Measurements from ENCODE around the gene CMC1.

Gene CMC1

DNA sequence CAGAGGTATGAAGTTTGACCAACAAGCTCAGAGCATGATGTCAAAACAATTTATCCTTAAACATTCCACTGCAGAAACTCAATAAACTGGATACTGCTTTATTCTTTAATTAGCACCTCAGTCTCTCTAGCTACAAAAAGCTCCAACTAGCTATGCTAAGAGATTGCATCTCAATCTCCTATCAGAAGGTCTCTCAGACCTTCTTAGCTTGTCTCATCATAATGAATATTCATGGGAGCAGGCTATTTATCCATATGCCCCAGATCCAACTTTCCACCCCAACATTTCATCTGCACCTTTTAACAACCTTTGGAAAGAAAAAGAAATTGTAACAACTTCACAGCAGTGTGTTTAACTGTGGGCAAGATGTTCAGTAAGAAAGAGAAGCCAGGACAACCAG lies 95.8 kb downstream of the CMC1 start:
- TF ChIP-seq, protein P1, sequence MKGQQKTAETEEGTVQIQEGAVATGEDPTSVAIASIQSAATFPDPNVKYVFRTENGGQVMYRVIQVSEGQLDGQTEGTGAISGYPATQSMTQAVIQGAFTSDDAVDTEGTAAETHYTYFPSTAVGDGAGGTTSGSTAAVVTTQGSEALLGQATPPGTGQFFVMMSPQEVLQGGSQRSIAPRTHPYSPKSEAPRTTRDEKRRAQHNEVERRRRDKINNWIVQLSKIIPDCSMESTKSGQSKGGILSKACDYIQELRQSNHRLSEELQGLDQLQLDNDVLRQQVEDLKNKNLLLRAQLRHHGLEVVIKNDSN (IDR thresholded peaks at IDR 0.05), result no peak
- no peak for TF ChIP-seq CEBPB (IDR thresholded peaks at IDR 0.05)

DNA sequence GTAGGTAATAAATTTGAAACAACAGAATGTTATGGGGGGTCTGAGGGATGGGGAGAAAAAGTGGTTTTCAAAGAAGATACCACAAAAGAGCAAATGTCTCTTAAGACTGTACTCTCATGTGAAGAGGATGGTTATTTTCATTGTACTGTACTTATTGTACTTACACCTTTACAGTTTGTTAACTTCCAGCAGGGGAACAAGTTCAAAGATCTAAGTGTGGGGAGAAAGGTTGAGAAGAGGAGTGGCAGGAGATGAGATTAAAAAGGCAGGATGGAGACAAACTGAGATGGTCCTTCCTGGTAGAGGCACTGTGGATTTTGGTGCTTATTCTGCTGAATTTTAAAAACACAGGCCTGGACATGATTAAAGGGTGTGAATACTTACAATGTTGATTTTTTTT lies 101.7 kb downstream of the CMC1 start:
- TF ChIP-seq TEAD4 (IDR thresholded peaks at IDR 0.05) (no peak), CREB1 (IDR thresholded peaks at IDR 0.05; ENCODE audit: low read depth) (no peak), EGR1 (IDR thresholded peaks at IDR 0.05) (no peak)

DNA sequence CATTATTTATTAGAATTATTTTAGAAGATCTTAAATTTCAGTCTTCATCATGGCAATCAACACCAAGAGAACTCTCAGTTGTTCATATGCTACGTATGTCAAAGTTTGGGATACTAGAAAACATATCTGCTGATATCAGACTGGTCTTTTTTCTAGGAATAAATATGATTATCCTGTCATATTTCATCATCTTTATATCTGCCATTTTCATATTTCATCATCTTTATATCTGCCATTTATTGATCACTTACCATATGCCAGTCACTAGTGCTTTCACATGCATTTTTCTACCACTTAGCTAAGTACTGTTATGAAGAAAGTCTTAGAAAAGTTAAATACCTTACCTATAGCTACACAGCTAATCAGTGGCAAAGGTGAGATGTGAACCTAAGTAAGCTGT lies 104.3 kb downstream of the CMC1 start:
- no peak for TF ChIP-seq CREB1 (IDR thresholded peaks at IDR 0.05; ENCODE audit: low read depth)
- no peak for TF ChIP-seq FOXM1 (IDR thresholded peaks at IDR 0.05; ENCODE audit: borderline replicate concordance, low read depth)
- TF ChIP-seq RAD21 (IDR thresholded peaks at IDR 0.05; ENCODE audit: low read depth), result no peak

DNA sequence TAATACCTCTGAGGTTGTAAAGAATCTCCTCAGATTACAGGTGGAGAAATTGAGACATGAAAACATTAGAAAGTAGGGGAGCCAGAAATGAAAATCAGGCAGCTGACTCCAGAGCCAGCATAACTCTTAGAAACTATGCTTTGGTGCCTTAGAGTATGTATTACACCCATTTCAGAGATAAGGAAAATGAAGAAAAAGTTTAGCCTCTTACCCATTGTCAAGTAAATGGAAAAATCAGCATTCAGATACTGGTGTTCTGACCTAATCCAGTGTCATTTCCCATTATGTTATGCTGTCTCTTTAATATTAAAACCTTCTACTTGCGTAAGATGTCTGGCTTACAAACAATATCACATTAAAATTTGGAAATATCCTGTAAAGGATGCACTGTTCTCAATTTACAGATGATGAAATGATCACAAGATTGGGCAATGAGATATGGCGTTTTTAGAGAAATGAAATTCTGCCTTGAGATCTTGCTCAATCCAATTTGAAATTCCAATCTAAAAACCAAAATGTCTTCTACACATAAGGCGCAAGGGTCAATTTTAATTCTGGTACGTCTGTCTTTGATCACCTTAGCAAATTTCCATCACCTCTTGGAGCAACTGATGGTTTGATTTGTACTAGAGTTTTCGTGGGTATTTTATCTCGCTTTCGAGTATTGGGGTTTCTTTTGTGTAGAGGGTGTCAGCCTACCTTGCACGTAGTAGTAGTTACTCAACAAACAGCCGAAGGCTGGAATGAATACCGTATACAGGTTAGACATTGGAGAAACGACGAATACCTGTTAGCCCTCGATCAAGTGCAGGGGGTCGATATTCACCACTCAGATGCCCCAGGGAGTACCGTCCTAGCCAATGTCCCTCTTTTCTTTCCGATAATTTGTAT lies 106.2 kb downstream of the CMC1 start:
- TF ChIP-seq EGR1 (IDR thresholded peaks at IDR 0.05), result no peak
- TF ChIP-seq TEAD4 (IDR thresholded peaks at IDR 0.05), result no peak
- TF ChIP-seq TCF12 (IDR thresholded peaks at IDR 0.05; ENCODE audit: low read depth), result no peak

DNA sequence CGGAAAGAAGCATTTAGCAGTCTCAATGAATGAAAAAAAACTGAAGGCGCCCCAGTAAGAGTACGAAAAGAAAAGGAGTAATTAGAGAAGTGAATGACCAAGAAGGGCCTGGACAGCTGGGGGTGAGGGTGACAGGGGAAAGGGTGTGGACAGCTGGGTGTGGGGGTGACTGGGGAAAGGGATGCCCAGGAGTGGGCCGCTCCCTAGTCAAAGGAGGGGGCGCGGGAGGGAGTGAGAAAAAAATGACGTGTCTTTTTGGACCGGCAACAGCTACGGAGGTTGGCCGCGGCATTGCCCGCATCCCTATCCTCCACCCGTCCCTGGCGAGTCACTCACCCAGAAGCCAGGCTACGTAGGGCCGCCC lies 106.8 kb downstream of the CMC1 start:
- TF ChIP-seq EP300 (IDR thresholded peaks at IDR 0.05; ENCODE audit: borderline replicate concordance) (no peak), EGR1 (IDR thresholded peaks at IDR 0.05) (no peak), CEBPB (IDR thresholded peaks at IDR 0.05) (no peak), FOXM1 (IDR thresholded peaks at IDR 0.05; ENCODE audit: borderline replicate concordance, low read depth) (no peak), ZBTB7A (IDR thresholded peaks at IDR 0.05; ENCODE audit: low read depth) (no peak)
- TF ChIP-seq, protein P2, sequence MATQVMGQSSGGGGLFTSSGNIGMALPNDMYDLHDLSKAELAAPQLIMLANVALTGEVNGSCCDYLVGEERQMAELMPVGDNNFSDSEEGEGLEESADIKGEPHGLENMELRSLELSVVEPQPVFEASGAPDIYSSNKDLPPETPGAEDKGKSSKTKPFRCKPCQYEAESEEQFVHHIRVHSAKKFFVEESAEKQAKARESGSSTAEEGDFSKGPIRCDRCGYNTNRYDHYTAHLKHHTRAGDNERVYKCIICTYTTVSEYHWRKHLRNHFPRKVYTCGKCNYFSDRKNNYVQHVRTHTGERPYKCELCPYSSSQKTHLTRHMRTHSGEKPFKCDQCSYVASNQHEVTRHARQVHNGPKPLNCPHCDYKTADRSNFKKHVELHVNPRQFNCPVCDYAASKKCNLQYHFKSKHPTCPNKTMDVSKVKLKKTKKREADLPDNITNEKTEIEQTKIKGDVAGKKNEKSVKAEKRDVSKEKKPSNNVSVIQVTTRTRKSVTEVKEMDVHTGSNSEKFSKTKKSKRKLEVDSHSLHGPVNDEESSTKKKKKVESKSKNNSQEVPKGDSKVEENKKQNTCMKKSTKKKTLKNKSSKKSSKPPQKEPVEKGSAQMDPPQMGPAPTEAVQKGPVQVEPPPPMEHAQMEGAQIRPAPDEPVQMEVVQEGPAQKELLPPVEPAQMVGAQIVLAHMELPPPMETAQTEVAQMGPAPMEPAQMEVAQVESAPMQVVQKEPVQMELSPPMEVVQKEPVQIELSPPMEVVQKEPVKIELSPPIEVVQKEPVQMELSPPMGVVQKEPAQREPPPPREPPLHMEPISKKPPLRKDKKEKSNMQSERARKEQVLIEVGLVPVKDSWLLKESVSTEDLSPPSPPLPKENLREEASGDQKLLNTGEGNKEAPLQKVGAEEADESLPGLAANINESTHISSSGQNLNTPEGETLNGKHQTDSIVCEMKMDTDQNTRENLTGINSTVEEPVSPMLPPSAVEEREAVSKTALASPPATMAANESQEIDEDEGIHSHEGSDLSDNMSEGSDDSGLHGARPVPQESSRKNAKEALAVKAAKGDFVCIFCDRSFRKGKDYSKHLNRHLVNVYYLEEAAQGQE (IDR thresholded peaks at IDR 0.05; ENCODE audit: low read depth), result no peak
- TF ChIP-seq, protein P1 (IDR thresholded peaks at IDR 0.05), result no peak
- TF ChIP-seq, protein P3, sequence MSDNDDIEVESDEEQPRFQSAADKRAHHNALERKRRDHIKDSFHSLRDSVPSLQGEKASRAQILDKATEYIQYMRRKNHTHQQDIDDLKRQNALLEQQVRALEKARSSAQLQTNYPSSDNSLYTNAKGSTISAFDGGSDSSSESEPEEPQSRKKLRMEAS (IDR thresholded peaks at IDR 0.05), result no peak

DNA sequence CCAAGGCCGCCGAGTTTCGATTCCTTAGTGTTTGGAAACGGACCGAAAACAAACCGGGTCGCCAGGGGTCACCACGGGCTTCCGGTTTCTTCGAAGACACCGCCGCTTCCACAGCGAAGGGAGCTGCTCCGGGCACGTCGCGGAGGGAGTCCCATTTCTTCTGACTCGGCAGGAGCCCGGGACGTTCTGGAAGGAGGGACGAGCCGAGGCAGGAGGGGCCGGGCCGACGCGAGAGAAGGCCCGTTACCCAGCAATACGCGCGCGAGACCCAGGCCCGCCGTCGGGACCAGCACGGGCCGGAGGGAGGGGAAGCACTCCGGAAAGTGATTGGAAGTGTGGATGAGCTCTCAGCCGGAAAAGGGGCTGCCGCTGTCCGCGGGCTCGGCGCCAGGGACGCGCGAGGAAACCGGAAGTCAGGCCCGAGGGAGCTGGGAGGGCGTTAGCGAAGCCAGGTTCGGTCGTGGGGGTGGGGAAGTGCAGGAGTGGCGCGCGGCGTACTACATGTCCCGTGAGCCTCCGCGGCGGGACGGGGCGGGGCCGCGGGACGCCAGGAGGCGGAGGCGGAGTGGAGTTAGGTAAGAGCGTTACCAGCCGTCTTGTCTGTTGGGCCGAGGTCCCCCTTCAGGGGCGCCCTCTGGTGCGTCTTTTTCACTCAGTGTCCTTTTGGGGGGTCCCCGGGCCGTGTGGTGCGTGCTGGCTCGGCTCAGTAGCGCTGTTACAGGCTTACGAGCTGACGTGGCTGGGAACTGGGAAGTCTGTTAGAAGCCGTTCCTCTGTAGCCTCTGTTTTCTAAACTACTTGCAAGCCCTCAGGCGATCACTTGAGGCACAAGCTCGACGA lies 107.4 kb downstream of the CMC1 start, which contains the start of the genes AZI2 and ZCWPW2:
Gene AZI2, minus strand, starts transcription at position 196 of the 840 bp plus-strand sequence. CDS start 8,207 bp downstream, outside the sequence.
Gene ZCWPW2, plus strand, starts transcription at position 93 of the 840 bp plus-strand sequence. CDS start 64,348 bp downstream, outside the sequence.
- peak; percentile 47; the same call in 1 of the 2 replicates for TF ChIP-seq EGR1 (IDR thresholded peaks at IDR 0.05)
- TF ChIP-seq ZBTB7A (IDR thresholded peaks at IDR 0.05; ENCODE audit: low read depth), result no peak
- peak; percentile 33; the same call in 1 of the 2 replicates for TF ChIP-seq EP300 (IDR thresholded peaks at IDR 0.05; ENCODE audit: borderline replicate concordance)
- no peak for TF ChIP-seq CEBPB (IDR thresholded peaks at IDR 0.05)
- TF ChIP-seq FOXM1 (IDR thresholded peaks at IDR 0.05; ENCODE audit: borderline replicate concordance, low read depth), result no peak; the same call in 1 of the 2 replicates
- TF ChIP-seq TAF1 (IDR thresholded peaks at IDR 0.05; ENCODE audit: low read depth), result peak; percentile 59
- TF ChIP-seq TEAD4 (IDR thresholded peaks at IDR 0.05), result no peak
- peak; percentile 67; the same call in 1 of the 2 replicates for TF ChIP-seq TCF12 (IDR thresholded peaks at IDR 0.05; ENCODE audit: low read depth)
- TF ChIP-seq, protein P1 (IDR thresholded peaks at IDR 0.05), result peak; percentile 45
- TF ChIP-seq NFIC (IDR thresholded peaks at IDR 0.05), result peak; percentile 84
- TF ChIP-seq, protein P2 (IDR thresholded peaks at IDR 0.05; ENCODE audit: low read depth), result peak; percentile 56; the same call in 1 of the 2 replicates
- TF ChIP-seq, protein P3 (IDR thresholded peaks at IDR 0.05), result peak; percentile 56; the same call in 1 of the 2 replicates

Measured in Ishikawa (cell line).